Measurements from ENCODE around the gene RNF223. TPM values are rescaled to one million over a fixed set of nuclear protein-coding genes. Genes with fewer than 3 reads are reported as not detected.

RNF223 gene
- total RNA-seq, 1 experiment from 2014 or later: not detected

GRCh38 chr1:1021010-1021919 lies 52.8 kb downstream of the RNF223 start:
- Histone ChIP-seq H3K9ac (ENCODE audit: extremely low read depth, insufficient read length, low read length) (no peak overlapping the region), H2BK12ac (ENCODE audit: insufficient read length, low read depth, low read length) (peak overlapping the region; percentile 58), H3K14ac (ENCODE audit: insufficient read depth, low read length) (0 out of 2 replicates have a peak overlapping the region, but pooled peaks have one; percentile 40), H4K8ac (replicated peaks; ENCODE audit: insufficient read length, low read depth, low read length) (no peak overlapping the region), H2AFZ (ENCODE audit: low read length) (no peak overlapping the region), H3K23ac (ENCODE audit: insufficient read length, low read depth, low read length) (no peak overlapping the region), H3K4ac (ENCODE audit: low read depth, low read length) (no peak overlapping the region), H3K27ac (ENCODE audit: insufficient read length, low read depth, low read length) (no peak overlapping the region), H3K79me2 (ENCODE audit: insufficient read depth, low read length) (peaks cover 2% of the 10 kb centered on the region; the same call in 1 of the 2 replicates), H3K9me3 (ENCODE audit: control insufficient read depth, low read depth, low read length) (no peaks in the 10 kb centered on the region), H3K27me3 (ENCODE audit: insufficient read depth, low read length) (no peaks in the 10 kb centered on the region), H3K18ac (ENCODE audit: insufficient read length, low read depth, low read length) (peak overlapping the region; percentile 6), H4K20me1 (ENCODE audit: control insufficient read depth, insufficient read depth, insufficient read length) (peaks cover 3% of the 10 kb centered on the region), H2BK5ac (ENCODE audit: insufficient read length, low read length) (no peak overlapping the region), H3K56ac (ENCODE audit: insufficient read length, low read depth, low read length) (no peak overlapping the region), H2BK120ac (ENCODE audit: low read depth, low read length, poor library complexity, severe bottlenecking) (no peak overlapping the region), H2AK5ac (ENCODE audit: insufficient read length, low read length) (no peak overlapping the region), H3K4me1 (ENCODE audit: insufficient read depth, low read length) (peaks cover 4% of the 10 kb centered on the region; the same call in 1 of the 2 replicates), H3K23me2 (ENCODE audit: insufficient read length, low read depth, low read length, poor library complexity, severe bottlenecking) (peaks cover 7% of the 10 kb centered on the region), H3T11ph (ENCODE audit: low read length) (no peak overlapping the region), H4K91ac (ENCODE audit: insufficient read length, low read depth, low read length) (no peak overlapping the region), H3K79me1 (ENCODE audit: insufficient read depth, low read depth, low read length, poor library complexity, severe bottlenecking) (peaks cover 4% of the 10 kb centered on the region), H3K4me2 (ENCODE audit: insufficient read depth, insufficient read length, low read length) (peak overlapping the region; percentile 63), H4K5ac (ENCODE audit: insufficient read length, low read depth, low read length) (no peak overlapping the region), H2BK20ac (ENCODE audit: low read depth, low read length, poor library complexity, severe bottlenecking) (no peak overlapping the region), H2BK15ac (ENCODE audit: low read depth, low read length) (no peak overlapping the region)
- Mint-ChIP-seq H3K27ac (no peak overlapping the region), H3K4me3 (peak overlapping the region; percentile 63 to 77), H3K4me1 (peaks cover 23 to 40% of the 10 kb centered on the region in 2 experiments), H3K27me3 (ENCODE audit: low read depth) (peaks cover 10% of the 10 kb centered on the region), H3K9me3 (no peaks in the 10 kb centered on the region; a peak in 1 of 5 replicates), H3K36me3 (ENCODE audit: insufficient read depth in 1 of 3, low read depth in 3 of 3) (peaks cover 3 to 19% (median 14%) of the 10 kb centered on the region in 3 experiments; a peak in 6 of 7 replicates)
- no peak for TF ChIP-seq CTCF (conservative IDR thresholded peaks at IDR 0.05)
- no peak for DNase-seq
- WGBS (ENCODE audit: extremely low coverage, insufficient read length, low lambda C conversion rate): no CpG with 5 or more reads among the region's 33 CpGs

Other genes with a start within 250 kb of the RNF223 start
- gene SAMD11, start 150.4 kb downstream of the RNF223 start, total RNA-seq (2021): 13.5 and 15.7 TPM in 2 replicates
- 130 and 138 TPM in 2 replicates for gene NOC2L, start 115.0 kb downstream of the RNF223 start, total RNA-seq (2021)
- gene KLHL17, start 113.7 kb downstream of the RNF223 start, total RNA-seq (2021): 41.4 TPM in 2 replicates
- gene PLEKHN1, start 107.8 kb downstream of the RNF223 start, total RNA-seq (2021): 2.0 and 3.0 TPM in 2 replicates
- gene PERM1, start 92.2 kb downstream of the RNF223 start, total RNA-seq (2021): not detected in 2 replicates
- gene HES4, start 74.2 kb downstream of the RNF223 start, total RNA-seq (2021): 3.7 and 4.0 TPM in 2 replicates
- gene ISG15, start 60.8 kb downstream of the RNF223 start, total RNA-seq (2021): 39.7 and 40.8 TPM in 2 replicates
- 173 and 175 TPM in 2 replicates for gene AGRN, start 54.2 kb downstream of the RNF223 start, total RNA-seq (2021)
- 10.1 and 12.3 TPM in 2 replicates for gene C1orf159, start 41.8 kb upstream of the RNF223 start, total RNA-seq (2021)
- gene TTLL10, start 99.6 kb upstream of the RNF223 start, total RNA-seq (2021): 0.68 and 0.79 TPM in 2 replicates
- 1.9 and 2.0 TPM in 2 replicates for gene TNFRSF18, start 132.3 kb upstream of the RNF223 start, total RNA-seq (2021)
- gene TNFRSF4, start 139.8 kb upstream of the RNF223 start, total RNA-seq (2021): 0.24 and 0.33 TPM in 2 replicates
- 82.0 and 84.7 TPM in 2 replicates for gene SDF4, start 157.7 kb upstream of the RNF223 start, total RNA-seq (2021)
- 27.0 and 27.1 TPM in 2 replicates for gene B3GALT6, start 157.9 kb upstream of the RNF223 start, total RNA-seq (2021)
- 4.4 and 4.7 TPM in 2 replicates for gene C1QTNF12, start 172.4 kb upstream of the RNF223 start, total RNA-seq (2021)
- gene UBE2J2, start 199.5 kb upstream of the RNF223 start, total RNA-seq (2021): 83.4 and 84.0 TPM in 2 replicates
- 4.0 and 5.8 TPM in 2 replicates for gene SCNN1D, start 206.1 kb upstream of the RNF223 start, total RNA-seq (2021)
- 39.5 and 41.4 TPM in 2 replicates for gene ACAP3, start 233.6 kb upstream of the RNF223 start, total RNA-seq (2021)
- gene PUSL1, start 234.3 kb upstream of the RNF223 start, total RNA-seq (2021): 38.0 and 40.9 TPM in 2 replicates